GM23338 (cell line): Measurements from ENCODE around the gene ABHD16A.

Experiments used
- CREB1 ChIP-seq: fragments of 250-450 bp; sonication (Bioruptor Pico); IDR thresholded peaks from 2 replicates; pipeline ENCODE4 v1.5.0; 2020; ENCODE audit warnings: low read depth, mild to moderate bottlenecking, moderate library complexity
- ETS1 ChIP-seq: IDR thresholded peaks from 2 replicates; pipeline ENCODE4 v1.6.1; 2016; ENCODE audit warnings: antibody characterized with exemption
- EZH2 ChIP-seq: fragments of 200-600 bp; sonication (generic); IDR thresholded peaks from one replicate; pipeline ENCODE4 v1.8.0; 2017; ENCODE audit warnings: antibody characterized with exemption, mild to moderate bottlenecking, low read depth; ENCODE audit not compliant: unreplicated experiment
- EZH2phosphoT487 ChIP-seq: fragments of 200-600 bp; sonication (generic); IDR thresholded peaks from one replicate; pipeline ENCODE4 v1.8.1; 2018; ENCODE audit warnings: antibody characterized with exemption; ENCODE audit not compliant: unreplicated experiment
- JUNB ChIP-seq: IDR thresholded peaks from one replicate; pipeline ENCODE4 v1.6.1; 2016; ENCODE audit warnings: antibody characterized with exemption; ENCODE audit not compliant: unreplicated experiment
- NANOG ChIP-seq: IDR thresholded peaks from 2 replicates; pipeline ENCODE4 v1.6.1; 2016; ENCODE audit warnings: antibody characterized with exemption, borderline replicate concordance
- POLR2AphosphoS5 ChIP-seq: IDR thresholded peaks from 2 replicates; pipeline ENCODE4 v1.6.1; 2016; ENCODE audit warnings: antibody characterized with exemption, low read depth
- STAT1 ChIP-seq: IDR thresholded peaks from one replicate; pipeline ENCODE4 v1.6.1; 2016; ENCODE audit warnings: antibody characterized with exemption; ENCODE audit not compliant: unreplicated experiment
- ZNF114 ChIP-seq: fragments of 250-450 bp; sonication (Bioruptor Pico); IDR thresholded peaks from 2 replicates; pipeline ENCODE4 v1.5.0; 2020; ENCODE audit warnings: mild to moderate bottlenecking, moderate library complexity
- ZNF331 ChIP-seq: fragments of 250-450 bp; sonication (Bioruptor Pico); IDR thresholded peaks from 2 replicates; pipeline ENCODE4 v1.5.0; 2020; ENCODE audit warnings: low read depth, mild to moderate bottlenecking, moderate library complexity
- TF ChIP-seq, protein P1 (sequence below), 2 experiments: fragments of 200-600 bp in 1 of 2; sonication (generic) in 1 of 2; conservative IDR thresholded peaks; 2 replicates each; pipeline versions ENCODE4 v1.5.1 to v1.6.1; 2016 to 2017; ENCODE audit warnings: antibody characterized with exemption in 2 of 2, low read depth in 2 of 2, mild to moderate bottlenecking in 2 of 2, moderate library complexity in 1 of 2
- TF ChIP-seq, protein P2 (sequence below): fragments of 250-450 bp; sonication (Bioruptor Pico); IDR thresholded peaks from 2 replicates; pipeline ENCODE4 v1.5.0; 2020; ENCODE audit warnings: mild to moderate bottlenecking, moderate library complexity
- TF ChIP-seq, protein P3 (sequence below): IDR thresholded peaks from one replicate; pipeline ENCODE4 v1.6.1; 2018; ENCODE audit warnings: antibody characterized with exemption; ENCODE audit not compliant: unreplicated experiment

- TF ChIP-seq, protein P1, sequence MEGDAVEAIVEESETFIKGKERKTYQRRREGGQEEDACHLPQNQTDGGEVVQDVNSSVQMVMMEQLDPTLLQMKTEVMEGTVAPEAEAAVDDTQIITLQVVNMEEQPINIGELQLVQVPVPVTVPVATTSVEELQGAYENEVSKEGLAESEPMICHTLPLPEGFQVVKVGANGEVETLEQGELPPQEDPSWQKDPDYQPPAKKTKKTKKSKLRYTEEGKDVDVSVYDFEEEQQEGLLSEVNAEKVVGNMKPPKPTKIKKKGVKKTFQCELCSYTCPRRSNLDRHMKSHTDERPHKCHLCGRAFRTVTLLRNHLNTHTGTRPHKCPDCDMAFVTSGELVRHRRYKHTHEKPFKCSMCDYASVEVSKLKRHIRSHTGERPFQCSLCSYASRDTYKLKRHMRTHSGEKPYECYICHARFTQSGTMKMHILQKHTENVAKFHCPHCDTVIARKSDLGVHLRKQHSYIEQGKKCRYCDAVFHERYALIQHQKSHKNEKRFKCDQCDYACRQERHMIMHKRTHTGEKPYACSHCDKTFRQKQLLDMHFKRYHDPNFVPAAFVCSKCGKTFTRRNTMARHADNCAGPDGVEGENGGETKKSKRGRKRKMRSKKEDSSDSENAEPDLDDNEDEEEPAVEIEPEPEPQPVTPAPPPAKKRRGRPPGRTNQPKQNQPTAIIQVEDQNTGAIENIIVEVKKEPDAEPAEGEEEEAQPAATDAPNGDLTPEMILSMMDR (conservative IDR thresholded peaks at IDR 0.05; ENCODE audit: low read depth in 2 of 2): no peak
- TF ChIP-seq EZH2: no peak
- no peak for TF ChIP-seq POLR2AphosphoS5
- no peak for TF ChIP-seq EZH2phosphoT487
- TF ChIP-seq, protein P2, sequence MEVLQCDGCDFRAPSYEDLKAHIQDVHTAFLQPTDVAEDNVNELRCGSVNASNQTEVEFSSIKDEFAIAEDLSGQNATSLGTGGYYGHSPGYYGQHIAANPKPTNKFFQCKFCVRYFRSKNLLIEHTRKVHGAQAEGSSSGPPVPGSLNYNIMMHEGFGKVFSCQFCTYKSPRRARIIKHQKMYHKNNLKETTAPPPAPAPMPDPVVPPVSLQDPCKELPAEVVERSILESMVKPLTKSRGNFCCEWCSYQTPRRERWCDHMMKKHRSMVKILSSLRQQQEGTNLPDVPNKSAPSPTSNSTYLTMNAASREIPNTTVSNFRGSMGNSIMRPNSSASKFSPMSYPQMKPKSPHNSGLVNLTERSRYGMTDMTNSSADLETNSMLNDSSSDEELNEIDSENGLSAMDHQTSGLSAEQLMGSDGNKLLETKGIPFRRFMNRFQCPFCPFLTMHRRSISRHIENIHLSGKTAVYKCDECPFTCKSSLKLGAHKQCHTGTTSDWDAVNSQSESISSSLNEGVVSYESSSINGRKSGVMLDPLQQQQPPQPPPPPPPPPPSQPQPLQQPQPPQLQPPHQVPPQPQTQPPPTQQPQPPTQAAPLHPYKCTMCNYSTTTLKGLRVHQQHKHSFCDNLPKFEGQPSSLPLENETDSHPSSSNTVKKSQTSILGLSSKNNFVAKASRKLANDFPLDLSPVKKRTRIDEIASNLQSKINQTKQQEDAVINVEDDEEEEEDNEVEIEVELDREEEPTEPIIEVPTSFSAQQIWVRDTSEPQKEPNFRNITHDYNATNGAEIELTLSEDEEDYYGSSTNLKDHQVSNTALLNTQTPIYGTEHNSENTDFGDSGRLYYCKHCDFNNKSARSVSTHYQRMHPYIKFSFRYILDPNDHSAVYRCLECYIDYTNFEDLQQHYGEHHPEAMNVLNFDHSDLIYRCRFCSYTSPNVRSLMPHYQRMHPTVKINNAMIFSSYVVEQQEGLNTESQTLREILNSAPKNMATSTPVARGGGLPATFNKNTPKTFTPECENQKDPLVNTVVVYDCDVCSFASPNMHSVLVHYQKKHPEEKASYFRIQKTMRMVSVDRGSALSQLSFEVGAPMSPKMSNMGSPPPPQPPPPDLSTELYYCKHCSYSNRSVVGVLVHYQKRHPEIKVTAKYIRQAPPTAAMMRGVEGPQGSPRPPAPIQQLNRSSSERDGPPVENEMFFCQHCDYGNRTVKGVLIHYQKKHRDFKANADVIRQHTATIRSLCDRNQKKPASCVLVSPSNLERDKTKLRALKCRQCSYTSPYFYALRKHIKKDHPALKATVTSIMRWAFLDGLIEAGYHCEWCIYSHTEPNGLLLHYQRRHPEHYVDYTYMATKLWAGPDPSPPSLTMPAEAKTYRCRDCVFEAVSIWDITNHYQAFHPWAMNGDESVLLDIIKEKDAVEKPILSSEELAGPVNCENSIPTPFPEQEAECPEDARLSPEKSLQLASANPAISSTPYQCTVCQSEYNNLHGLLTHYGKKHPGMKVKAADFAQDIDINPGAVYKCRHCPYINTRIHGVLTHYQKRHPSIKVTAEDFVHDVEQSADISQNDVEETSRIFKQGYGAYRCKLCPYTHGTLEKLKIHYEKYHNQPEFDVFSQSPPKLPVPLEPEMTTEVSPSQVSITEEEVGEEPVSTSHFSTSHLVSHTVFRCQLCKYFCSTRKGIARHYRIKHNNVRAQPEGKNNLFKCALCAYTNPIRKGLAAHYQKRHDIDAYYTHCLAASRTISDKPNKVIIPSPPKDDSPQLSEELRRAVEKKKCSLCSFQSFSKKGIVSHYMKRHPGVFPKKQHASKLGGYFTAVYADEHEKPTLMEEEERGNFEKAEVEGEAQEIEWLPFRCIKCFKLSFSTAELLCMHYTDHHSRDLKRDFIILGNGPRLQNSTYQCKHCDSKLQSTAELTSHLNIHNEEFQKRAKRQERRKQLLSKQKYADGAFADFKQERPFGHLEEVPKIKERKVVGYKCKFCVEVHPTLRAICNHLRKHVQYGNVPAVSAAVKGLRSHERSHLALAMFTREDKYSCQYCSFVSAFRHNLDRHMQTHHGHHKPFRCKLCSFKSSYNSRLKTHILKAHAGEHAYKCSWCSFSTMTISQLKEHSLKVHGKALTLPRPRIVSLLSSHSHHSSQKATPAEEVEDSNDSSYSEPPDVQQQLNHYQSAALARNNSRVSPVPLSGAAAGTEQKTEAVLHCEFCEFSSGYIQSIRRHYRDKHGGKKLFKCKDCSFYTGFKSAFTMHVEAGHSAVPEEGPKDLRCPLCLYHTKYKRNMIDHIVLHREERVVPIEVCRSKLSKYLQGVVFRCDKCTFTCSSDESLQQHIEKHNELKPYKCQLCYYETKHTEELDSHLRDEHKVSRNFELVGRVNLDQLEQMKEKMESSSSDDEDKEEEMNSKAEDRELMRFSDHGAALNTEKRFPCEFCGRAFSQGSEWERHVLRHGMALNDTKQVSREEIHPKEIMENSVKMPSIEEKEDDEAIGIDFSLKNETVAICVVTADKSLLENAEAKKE (CRISPR knock-in tag): no peak
- no peak for TF ChIP-seq ZNF331 (CRISPR knock-in tag)
- TF ChIP-seq, protein P3, sequence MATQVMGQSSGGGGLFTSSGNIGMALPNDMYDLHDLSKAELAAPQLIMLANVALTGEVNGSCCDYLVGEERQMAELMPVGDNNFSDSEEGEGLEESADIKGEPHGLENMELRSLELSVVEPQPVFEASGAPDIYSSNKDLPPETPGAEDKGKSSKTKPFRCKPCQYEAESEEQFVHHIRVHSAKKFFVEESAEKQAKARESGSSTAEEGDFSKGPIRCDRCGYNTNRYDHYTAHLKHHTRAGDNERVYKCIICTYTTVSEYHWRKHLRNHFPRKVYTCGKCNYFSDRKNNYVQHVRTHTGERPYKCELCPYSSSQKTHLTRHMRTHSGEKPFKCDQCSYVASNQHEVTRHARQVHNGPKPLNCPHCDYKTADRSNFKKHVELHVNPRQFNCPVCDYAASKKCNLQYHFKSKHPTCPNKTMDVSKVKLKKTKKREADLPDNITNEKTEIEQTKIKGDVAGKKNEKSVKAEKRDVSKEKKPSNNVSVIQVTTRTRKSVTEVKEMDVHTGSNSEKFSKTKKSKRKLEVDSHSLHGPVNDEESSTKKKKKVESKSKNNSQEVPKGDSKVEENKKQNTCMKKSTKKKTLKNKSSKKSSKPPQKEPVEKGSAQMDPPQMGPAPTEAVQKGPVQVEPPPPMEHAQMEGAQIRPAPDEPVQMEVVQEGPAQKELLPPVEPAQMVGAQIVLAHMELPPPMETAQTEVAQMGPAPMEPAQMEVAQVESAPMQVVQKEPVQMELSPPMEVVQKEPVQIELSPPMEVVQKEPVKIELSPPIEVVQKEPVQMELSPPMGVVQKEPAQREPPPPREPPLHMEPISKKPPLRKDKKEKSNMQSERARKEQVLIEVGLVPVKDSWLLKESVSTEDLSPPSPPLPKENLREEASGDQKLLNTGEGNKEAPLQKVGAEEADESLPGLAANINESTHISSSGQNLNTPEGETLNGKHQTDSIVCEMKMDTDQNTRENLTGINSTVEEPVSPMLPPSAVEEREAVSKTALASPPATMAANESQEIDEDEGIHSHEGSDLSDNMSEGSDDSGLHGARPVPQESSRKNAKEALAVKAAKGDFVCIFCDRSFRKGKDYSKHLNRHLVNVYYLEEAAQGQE: no peak
- no peak for TF ChIP-seq CREB1 (CRISPR knock-in tag)
- TF ChIP-seq NANOG: no peak
- TF ChIP-seq JUNB: no peak
- no peak for TF ChIP-seq STAT1
- TF ChIP-seq ZNF114: no peak
- no peak for TF ChIP-seq ETS1
Observed at GRCh38 chr6:31639449-31639861, 63.7 kb downstream of the ABHD16A start.
